Panc1 (cell line): ENCODE measurements around the gene ZNF224. TPM values are rescaled to one million over a fixed set of nuclear protein-coding genes. Genes with fewer than 3 reads are reported as not detected.

Source experiments
- ATAC-seq: fragments of 200-7000 bp; cut with Tn5 transposase; 2 replicates; pipeline ENCODE4 v1.9.1; 2020; ENCODE audit warnings: mild to moderate bottlenecking, moderate library complexity
- BruUV-seq: library from RNA; stranded (reverse); fragments of 400-500 nt; replicated peaks from 2 replicates; lab custom pipeline; 2021; lab: Mats Ljungman, UMichigan
- CTCF ChIA-PET: fragments of 300-600 bp; sonication (Branson Sonifier 250); formaldehyde crosslinking; loops from one replicate; lab custom pipeline; 2022; ENCODE audit warnings: antibody characterized with exemption; lab: Charles Lee
- POLR2A ChIA-PET: fragments of 300-600 bp; sonication (Branson Sonifier 250); formaldehyde crosslinking; loops from one replicate; lab custom pipeline; 2022; ENCODE audit warnings: antibody characterized with exemption; lab: Charles Lee
- DNase-seq: peaks from one replicate; pipeline ENCODE4 v3.0.0-alpha.2; 2010; ENCODE audit warnings: low read depth, low spot score
- H3K27ac ChIP-seq: 2 replicates; pipeline ENCODE4 v1.5.1; 2011; ENCODE audit warnings: mild to moderate bottlenecking, low read length, inconsistent platforms
- H3K27me3 ChIP-seq: fragments of 200-500 bp; sonication (Bioruptor generic); 2 replicates; pipeline ENCODE4 v1.6.0; 2014; ENCODE audit warnings: low read length, inconsistent platforms; ENCODE audit not compliant: control insufficient read depth, insufficient read depth
- H3K36me3 ChIP-seq: fragments of 200-500 bp; sonication (Bioruptor generic); 2 replicates; pipeline ENCODE4 v1.5.1; 2014; ENCODE audit warnings: inconsistent platforms, mild to moderate bottlenecking, low read length, moderate library complexity; ENCODE audit not compliant: control insufficient read depth, insufficient read depth
- H3K4me1 ChIP-seq: 2 replicates; pipeline ENCODE4 v1.5.1; 2011; ENCODE audit warnings: inconsistent platforms, mild to moderate bottlenecking, low read length, moderate library complexity; ENCODE audit not compliant: control insufficient read depth, insufficient read depth
- H3K4me3 ChIP-seq, 2 experiments: 2 replicates each; pipeline ENCODE4 v1.5.1; 2011 to 2012; ENCODE audit warnings: low read depth in 2 of 2, low read length in 2 of 2, mild to moderate bottlenecking in 2 of 2, inconsistent platforms in 1 of 2, moderate library complexity in 1 of 2
- H3K9me3 ChIP-seq: fragments of 200-500 bp; sonication (Bioruptor generic); 2 replicates; pipeline ENCODE4 v1.5.1; 2014; ENCODE audit warnings: low read depth, mild to moderate bottlenecking, inconsistent platforms, low read length, moderate library complexity; ENCODE audit not compliant: control insufficient read depth, insufficient read depth
- POLR2AphosphoS5 ChIP-seq: IDR thresholded peaks from 2 replicates; pipeline ENCODE4 v1.6.1; 2012; ENCODE audit warnings: mild to moderate bottlenecking, low read depth, low read length, moderate library complexity
- SIN3A ChIP-seq: IDR thresholded peaks from 2 replicates; pipeline ENCODE4 v1.6.1; 2012; ENCODE audit warnings: low read depth, mild to moderate bottlenecking, low read length, moderate library complexity, borderline replicate concordance; ENCODE audit not compliant: insufficient read depth
- TCF7L2 ChIP-seq: IDR thresholded peaks from 2 replicates; pipeline ENCODE4 v1.6.1; 2011; ENCODE audit warnings: mild to moderate bottlenecking, low read depth, low read length, inconsistent platforms
- in situ Hi-C: cut with HindIII; loops from 2 replicates; pipeline ENCODE4 v1.10.0; 2016; ENCODE audit warnings: low sequenced_read_pairs, low pct_unique_long_range_greater_than_20kb
- intact Hi-C: fragments of 100-400 bp; cut with micrococcal nuclease; formaldehyde crosslinking; loops from one replicate; pipeline ENCODE4 v1.10.0; 2022; ENCODE audit not compliant: unreplicated experiment
- total RNA-seq: library from RNA; stranded (reverse); gene quantifications from one replicate; pipeline ENCODE4 v1.2.1, GENCODE V29; 2021; ENCODE audit not compliant: unreplicated experiment
- TF ChIP-seq, protein P1 (sequence below), 2 experiments: IDR thresholded peaks; 2 replicates each; pipeline ENCODE4 v1.6.1; 2011 to 2012; ENCODE audit warnings: low read depth in 2 of 2, control low read depth in 1 of 2, low read length in 1 of 2, mild to moderate bottlenecking in 1 of 2, moderate library complexity in 1 of 2; ENCODE audit not compliant: insufficient read depth in 1 of 2
- TF ChIP-seq, protein P2 (sequence below): fragments of 450-650 bp; IDR thresholded peaks from 2 replicates; pipeline ENCODE4 v1.5.1; 2017; ENCODE audit warnings: mild to moderate bottlenecking

Gene ZNF224
- total RNA-seq, 1 experiment from 2014 or later = 13.4 TPM

DNA sequence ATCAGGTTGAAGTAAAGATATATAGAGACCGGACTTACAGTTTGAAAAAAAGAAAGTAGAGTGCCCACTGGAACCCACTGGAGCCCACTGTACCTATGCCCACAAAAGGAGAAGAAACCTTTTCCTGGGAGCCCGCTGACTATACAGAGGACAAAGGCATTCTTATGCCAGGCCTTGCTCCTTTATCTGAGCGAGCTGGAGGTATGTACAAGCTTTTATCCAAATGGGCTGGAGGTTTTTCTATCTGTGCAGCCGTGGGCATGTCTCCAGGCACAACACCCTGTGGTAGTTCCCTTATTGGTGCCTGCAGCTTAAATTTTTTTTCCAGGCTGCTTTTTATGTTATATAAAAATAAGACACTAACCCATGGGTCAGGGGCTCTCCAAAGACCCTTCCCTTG, 55.6 kb downstream of the ZNF224 start:
- intact Hi-C loops = no loop called here

DNA sequence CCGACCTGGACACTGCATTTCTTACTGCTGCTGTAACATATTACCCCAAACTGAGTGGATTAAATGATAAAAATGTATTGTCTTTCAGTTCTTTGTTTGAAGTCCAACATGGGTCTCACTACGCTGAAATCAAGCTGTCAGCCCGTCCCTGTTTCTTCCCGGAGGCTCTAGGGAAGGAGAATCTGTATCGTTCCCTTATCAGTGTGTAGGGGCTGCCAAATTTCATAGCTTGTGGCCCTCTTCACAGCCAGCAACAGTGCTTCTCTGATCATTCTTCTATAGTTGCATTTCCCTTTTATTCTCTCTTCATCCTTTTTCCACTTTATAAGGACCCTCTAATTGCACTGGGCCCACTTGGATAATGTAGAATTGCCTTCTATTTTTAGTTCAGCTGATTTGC, 57.3 kb downstream of the ZNF224 start:
- no TSS peak for BruUV-seq
- ATAC-seq = no peak
- H3K27me3 ChIP-seq = no peaks in the 10 kb centered on the region
- intact Hi-C loops = no loop called here
- CTCF ChIA-PET = no interaction called here
- DNase-seq = no peak
- no peaks in the 10 kb centered on the region for H3K4me1 ChIP-seq
- no peak overlapping the region for H3K4me3 ChIP-seq
- peaks cover 25% of the 10 kb centered on the region for H3K9me3 ChIP-seq
- TF ChIP-seq, protein P1, sequence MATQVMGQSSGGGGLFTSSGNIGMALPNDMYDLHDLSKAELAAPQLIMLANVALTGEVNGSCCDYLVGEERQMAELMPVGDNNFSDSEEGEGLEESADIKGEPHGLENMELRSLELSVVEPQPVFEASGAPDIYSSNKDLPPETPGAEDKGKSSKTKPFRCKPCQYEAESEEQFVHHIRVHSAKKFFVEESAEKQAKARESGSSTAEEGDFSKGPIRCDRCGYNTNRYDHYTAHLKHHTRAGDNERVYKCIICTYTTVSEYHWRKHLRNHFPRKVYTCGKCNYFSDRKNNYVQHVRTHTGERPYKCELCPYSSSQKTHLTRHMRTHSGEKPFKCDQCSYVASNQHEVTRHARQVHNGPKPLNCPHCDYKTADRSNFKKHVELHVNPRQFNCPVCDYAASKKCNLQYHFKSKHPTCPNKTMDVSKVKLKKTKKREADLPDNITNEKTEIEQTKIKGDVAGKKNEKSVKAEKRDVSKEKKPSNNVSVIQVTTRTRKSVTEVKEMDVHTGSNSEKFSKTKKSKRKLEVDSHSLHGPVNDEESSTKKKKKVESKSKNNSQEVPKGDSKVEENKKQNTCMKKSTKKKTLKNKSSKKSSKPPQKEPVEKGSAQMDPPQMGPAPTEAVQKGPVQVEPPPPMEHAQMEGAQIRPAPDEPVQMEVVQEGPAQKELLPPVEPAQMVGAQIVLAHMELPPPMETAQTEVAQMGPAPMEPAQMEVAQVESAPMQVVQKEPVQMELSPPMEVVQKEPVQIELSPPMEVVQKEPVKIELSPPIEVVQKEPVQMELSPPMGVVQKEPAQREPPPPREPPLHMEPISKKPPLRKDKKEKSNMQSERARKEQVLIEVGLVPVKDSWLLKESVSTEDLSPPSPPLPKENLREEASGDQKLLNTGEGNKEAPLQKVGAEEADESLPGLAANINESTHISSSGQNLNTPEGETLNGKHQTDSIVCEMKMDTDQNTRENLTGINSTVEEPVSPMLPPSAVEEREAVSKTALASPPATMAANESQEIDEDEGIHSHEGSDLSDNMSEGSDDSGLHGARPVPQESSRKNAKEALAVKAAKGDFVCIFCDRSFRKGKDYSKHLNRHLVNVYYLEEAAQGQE (IDR thresholded peaks at IDR 0.05; ENCODE audit: insufficient read depth in 1 of 2, low read depth in 2 of 2, low read length in 1 of 2) = no peak
- TF ChIP-seq SIN3A = no peak
- TF ChIP-seq, protein P2, sequence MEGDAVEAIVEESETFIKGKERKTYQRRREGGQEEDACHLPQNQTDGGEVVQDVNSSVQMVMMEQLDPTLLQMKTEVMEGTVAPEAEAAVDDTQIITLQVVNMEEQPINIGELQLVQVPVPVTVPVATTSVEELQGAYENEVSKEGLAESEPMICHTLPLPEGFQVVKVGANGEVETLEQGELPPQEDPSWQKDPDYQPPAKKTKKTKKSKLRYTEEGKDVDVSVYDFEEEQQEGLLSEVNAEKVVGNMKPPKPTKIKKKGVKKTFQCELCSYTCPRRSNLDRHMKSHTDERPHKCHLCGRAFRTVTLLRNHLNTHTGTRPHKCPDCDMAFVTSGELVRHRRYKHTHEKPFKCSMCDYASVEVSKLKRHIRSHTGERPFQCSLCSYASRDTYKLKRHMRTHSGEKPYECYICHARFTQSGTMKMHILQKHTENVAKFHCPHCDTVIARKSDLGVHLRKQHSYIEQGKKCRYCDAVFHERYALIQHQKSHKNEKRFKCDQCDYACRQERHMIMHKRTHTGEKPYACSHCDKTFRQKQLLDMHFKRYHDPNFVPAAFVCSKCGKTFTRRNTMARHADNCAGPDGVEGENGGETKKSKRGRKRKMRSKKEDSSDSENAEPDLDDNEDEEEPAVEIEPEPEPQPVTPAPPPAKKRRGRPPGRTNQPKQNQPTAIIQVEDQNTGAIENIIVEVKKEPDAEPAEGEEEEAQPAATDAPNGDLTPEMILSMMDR = no peak
- in situ Hi-C loops = no loop called here
- H3K27ac ChIP-seq = no peak overlapping the region
- POLR2A ChIA-PET = no interaction called here
- peaks cover 4% of the 10 kb centered on the region; the same call in 1 of the 2 replicates for H3K36me3 ChIP-seq

More for the DNA sequence above, 55.6 kb downstream of the ZNF224 start:
- no peaks in the 10 kb centered on the region for H3K4me1 ChIP-seq
- H3K4me3 ChIP-seq = no peak overlapping the region
- TF ChIP-seq POLR2AphosphoS5 (no peak), TCF7L2 (no peak), SIN3A (no peak)
- TF ChIP-seq, protein P1 (IDR thresholded peaks at IDR 0.05; ENCODE audit: insufficient read depth in 1 of 2, low read depth in 2 of 2, low read length in 1 of 2) = no peak
- TF ChIP-seq, protein P2 = no peak
- POLR2A ChIA-PET = no interaction called here
- H3K9me3 ChIP-seq = peaks cover 8% of the 10 kb centered on the region; the same call in 1 of the 2 replicates
- BruUV-seq = TSS peak; percentile 65
- peaks cover 2% of the 10 kb centered on the region; the same call in 1 of the 2 replicates for H3K36me3 ChIP-seq
- H3K27ac ChIP-seq = no peak overlapping the region
- DNase-seq (no peak), ATAC-seq (no peak)
- in situ Hi-C loops = no loop called here
- CTCF ChIA-PET = no interaction called here
- H3K27me3 ChIP-seq = no peaks in the 10 kb centered on the region
